Uterus (tissue), 2 donors: ENCODE data around the gene SYCE1.

Source experiments
- CTCF ChIP-seq, 4 experiments: fragments of 200-600 bp in 2 of 4; fragments of 450-650 bp in 2 of 4; sonication (generic) in 2 of 4; IDR thresholded peaks; one replicate each; pipeline ENCODE4 v1.5.1; 2016 to 2019; ENCODE audit warnings: antibody characterized with exemption in 4 of 4, mild to moderate bottlenecking in 2 of 4, moderate library complexity in 1 of 4
- POLR2A ChIP-seq, 2 donors: fragments of 450-650 bp; IDR thresholded peaks; one replicate each; pipeline ENCODE4 v1.6.1; 2016; ENCODE audit warnings: antibody characterized with exemption in 2 of 2, mild to moderate bottlenecking in 1 of 2, moderate library complexity in 1 of 2

GRCh38 chr10:133523631-133524203 is 41.7 kb downstream of the SYCE1 start:
- TF ChIP-seq CTCF (IDR thresholded peaks at IDR 0.05) (no peak), POLR2A (IDR thresholded peaks at IDR 0.05) (no peak)
